Ishikawa (cell line): ENCODE data around the gene CD99L2.

ENCODE experiments used
- CEBPB ChIP-seq: IDR thresholded peaks from 2 replicates; pipeline ENCODE4 v1.6.1; 2012
- CREB1 ChIP-seq: IDR thresholded peaks from 2 replicates; pipeline ENCODE4 v1.6.1; 2012; ENCODE audit warnings: low read depth
- EGR1 ChIP-seq: IDR thresholded peaks from 2 replicates; pipeline ENCODE4 v1.6.1; 2012
- EP300 ChIP-seq: IDR thresholded peaks from 2 replicates; pipeline ENCODE4 v1.6.1; 2012; ENCODE audit warnings: borderline replicate concordance
- FOXM1 ChIP-seq: IDR thresholded peaks from 2 replicates; pipeline ENCODE4 v1.6.1; 2012; ENCODE audit warnings: low read depth, borderline replicate concordance
- NFIC ChIP-seq: IDR thresholded peaks from 2 replicates; pipeline ENCODE4 v1.6.1; 2012
- RAD21 ChIP-seq: IDR thresholded peaks from 2 replicates; pipeline ENCODE4 v1.6.1; 2012; ENCODE audit warnings: low read depth
- TAF1 ChIP-seq: IDR thresholded peaks from 2 replicates; pipeline ENCODE4 v1.6.1; 2012; ENCODE audit warnings: low read depth, mild to moderate bottlenecking
- TCF12 ChIP-seq: IDR thresholded peaks from 2 replicates; pipeline ENCODE4 v1.6.1; 2012; ENCODE audit warnings: low read depth
- TEAD4 ChIP-seq: IDR thresholded peaks from 2 replicates; pipeline ENCODE4 v1.6.1; 2012
- YY1 ChIP-seq: IDR thresholded peaks from 2 replicates; pipeline ENCODE4 v1.6.1; 2012; ENCODE audit warnings: low read depth
- ZBTB7A ChIP-seq: IDR thresholded peaks from 2 replicates; pipeline ENCODE4 v1.6.1; 2012; ENCODE audit warnings: low read depth
- TF ChIP-seq, protein P1 (sequence below): IDR thresholded peaks from 2 replicates; pipeline ENCODE4 v1.6.1; 2012
- TF ChIP-seq, protein P2 (sequence below): IDR thresholded peaks from 2 replicates; pipeline ENCODE4 v1.6.1; 2012
- TF ChIP-seq, protein P3 (sequence below): IDR thresholded peaks from 2 replicates; pipeline ENCODE4 v1.6.1; 2012; ENCODE audit warnings: low read depth, mild to moderate bottlenecking

Gene CD99L2

DNA sequence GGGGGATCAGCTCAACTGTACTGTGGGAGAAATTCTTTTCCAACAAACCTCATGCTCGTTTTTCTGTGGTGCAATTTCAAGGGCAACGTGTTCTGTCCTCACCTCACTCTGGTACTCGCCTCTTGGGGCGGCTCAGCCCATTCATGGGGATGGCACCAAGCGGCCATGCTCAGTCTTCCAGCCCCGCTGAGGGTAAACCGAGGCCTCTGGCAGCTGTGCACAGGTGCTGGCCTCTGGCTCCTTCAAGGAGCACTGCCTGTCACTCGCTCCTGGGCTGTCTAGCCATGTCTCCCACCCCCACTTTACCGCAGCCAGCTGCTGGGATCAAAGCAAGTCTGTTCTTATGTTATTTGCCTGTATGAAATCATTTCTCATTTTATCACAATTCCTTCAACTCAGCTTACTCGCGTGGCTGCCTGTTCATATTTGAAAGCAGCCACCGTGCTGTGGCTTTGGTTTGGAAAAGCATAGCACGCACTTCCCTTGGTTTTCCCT lies 135.1 kb downstream of the CD99L2 start:
- TF ChIP-seq CEBPB (no peak), ZBTB7A (no peak), FOXM1 (no peak), YY1 (no peak), EGR1 (no peak), CREB1 (no peak), TCF12 (no peak), TEAD4 (no peak), RAD21 (no peak), EP300 (no peak), NFIC (no peak), TAF1 (no peak)
- TF ChIP-seq, protein P1, sequence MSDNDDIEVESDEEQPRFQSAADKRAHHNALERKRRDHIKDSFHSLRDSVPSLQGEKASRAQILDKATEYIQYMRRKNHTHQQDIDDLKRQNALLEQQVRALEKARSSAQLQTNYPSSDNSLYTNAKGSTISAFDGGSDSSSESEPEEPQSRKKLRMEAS: no peak
- TF ChIP-seq, protein P2, sequence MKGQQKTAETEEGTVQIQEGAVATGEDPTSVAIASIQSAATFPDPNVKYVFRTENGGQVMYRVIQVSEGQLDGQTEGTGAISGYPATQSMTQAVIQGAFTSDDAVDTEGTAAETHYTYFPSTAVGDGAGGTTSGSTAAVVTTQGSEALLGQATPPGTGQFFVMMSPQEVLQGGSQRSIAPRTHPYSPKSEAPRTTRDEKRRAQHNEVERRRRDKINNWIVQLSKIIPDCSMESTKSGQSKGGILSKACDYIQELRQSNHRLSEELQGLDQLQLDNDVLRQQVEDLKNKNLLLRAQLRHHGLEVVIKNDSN: no peak
- TF ChIP-seq, protein P3, sequence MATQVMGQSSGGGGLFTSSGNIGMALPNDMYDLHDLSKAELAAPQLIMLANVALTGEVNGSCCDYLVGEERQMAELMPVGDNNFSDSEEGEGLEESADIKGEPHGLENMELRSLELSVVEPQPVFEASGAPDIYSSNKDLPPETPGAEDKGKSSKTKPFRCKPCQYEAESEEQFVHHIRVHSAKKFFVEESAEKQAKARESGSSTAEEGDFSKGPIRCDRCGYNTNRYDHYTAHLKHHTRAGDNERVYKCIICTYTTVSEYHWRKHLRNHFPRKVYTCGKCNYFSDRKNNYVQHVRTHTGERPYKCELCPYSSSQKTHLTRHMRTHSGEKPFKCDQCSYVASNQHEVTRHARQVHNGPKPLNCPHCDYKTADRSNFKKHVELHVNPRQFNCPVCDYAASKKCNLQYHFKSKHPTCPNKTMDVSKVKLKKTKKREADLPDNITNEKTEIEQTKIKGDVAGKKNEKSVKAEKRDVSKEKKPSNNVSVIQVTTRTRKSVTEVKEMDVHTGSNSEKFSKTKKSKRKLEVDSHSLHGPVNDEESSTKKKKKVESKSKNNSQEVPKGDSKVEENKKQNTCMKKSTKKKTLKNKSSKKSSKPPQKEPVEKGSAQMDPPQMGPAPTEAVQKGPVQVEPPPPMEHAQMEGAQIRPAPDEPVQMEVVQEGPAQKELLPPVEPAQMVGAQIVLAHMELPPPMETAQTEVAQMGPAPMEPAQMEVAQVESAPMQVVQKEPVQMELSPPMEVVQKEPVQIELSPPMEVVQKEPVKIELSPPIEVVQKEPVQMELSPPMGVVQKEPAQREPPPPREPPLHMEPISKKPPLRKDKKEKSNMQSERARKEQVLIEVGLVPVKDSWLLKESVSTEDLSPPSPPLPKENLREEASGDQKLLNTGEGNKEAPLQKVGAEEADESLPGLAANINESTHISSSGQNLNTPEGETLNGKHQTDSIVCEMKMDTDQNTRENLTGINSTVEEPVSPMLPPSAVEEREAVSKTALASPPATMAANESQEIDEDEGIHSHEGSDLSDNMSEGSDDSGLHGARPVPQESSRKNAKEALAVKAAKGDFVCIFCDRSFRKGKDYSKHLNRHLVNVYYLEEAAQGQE: no peak

DNA sequence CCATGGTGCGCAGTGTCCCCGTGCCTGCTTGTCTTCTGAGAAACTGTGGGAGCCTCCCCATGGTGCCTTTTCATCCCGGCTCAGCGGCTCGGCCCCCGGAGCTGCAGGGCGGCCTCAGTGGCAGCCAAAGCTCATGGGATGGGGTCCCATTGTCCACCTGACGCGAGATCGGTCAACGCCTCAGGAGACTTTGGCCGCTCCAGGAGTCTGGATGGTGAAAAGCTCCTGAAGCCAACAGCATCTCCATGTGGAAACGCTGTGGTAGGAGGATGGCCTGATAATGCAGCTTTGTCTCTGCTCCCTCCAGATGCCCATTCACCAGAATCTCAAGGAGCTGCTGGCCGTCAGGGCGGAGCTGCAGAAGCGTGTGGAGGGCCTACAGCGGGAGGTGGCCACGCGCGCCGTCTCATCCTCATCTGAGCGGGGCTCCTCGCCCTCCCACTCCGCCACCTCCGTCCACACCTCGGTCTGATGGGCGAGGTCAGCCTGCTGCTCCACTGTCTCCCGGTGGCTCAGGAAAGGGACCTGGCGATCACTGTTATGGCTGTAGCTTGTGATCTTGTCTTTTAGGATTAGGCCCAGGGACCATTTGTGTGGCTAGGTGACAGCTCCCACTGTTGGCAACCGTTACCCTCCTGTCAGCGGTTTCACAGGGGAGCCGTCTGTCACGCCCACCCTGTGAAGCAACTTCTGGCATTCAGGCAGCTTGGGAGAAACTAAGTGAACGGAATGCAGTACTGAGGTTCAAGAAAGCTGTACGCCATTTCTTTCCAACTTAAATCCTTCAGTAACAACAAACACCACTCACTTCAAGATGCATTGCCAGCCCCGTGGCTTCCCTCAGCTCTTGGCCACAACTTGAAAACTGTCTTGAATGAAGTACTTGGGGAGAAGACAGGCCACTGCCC lies 136.0 kb downstream of the CD99L2 start:
- TF ChIP-seq, protein P3: no peak
- TF ChIP-seq TEAD4: no peak
- TF ChIP-seq, protein P1: no peak
- no peak for TF ChIP-seq CREB1
- TF ChIP-seq EGR1: no peak
- TF ChIP-seq, protein P2: no peak
- no peak for TF ChIP-seq TAF1
- TF ChIP-seq RAD21: no peak
- TF ChIP-seq TCF12: no peak
- no peak for TF ChIP-seq FOXM1

DNA sequence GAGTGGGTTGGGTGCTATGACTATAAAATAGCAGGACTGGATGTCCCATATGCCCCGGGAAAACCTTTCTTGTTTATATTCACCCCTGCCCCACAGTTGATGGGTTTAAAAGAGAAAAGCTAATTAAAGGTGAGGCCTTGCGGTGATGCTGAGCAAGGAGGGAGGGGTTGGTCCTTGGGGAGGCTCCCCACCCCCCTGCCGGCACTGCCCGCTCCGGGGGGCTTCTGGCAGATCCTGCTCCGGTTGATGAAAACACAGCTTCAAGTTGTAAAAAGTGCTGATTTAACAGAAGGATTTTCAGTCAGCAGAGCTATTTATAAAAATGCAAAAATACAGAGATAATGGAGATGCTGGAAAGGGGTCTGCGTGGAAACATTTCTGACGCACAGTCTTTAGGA lies 136.7 kb downstream of the CD99L2 start:
- TF ChIP-seq TAF1 (no peak), EP300 (no peak), FOXM1 (no peak), RAD21 (no peak), CEBPB (no peak), YY1 (no peak), TCF12 (no peak), TEAD4 (no peak), CREB1 (no peak), ZBTB7A (no peak), NFIC (no peak), EGR1 (no peak)
- TF ChIP-seq, protein P3: no peak
- TF ChIP-seq, protein P2: no peak
- TF ChIP-seq, protein P1: no peak
